ENCODE results near the gene CCR1.
"Not testable (repeated sequence)": the region's sequence is repeated elsewhere in the genome, so short reads cannot be mapped to it uniquely, and the experiment has no call there.

CCR1 gene

GRCh38 chr3:46228260-46229242 lies 20.4 kb upstream of the CCR1 start:
- Mint-ChIP-seq H3K4me3 (peak overlapping the region in 1 of 2 donors; percentile 7), H3K27me3 (no peaks in the 10 kb centered on the region), H3K36me3 (ENCODE audit: insufficient read depth) (no peaks in the 10 kb centered on the region), H3K27ac (no peak overlapping the region), H3K9me3 (no peaks in the 10 kb centered on the region), H3K4me1 (ENCODE audit: low read depth in 2 of 2) (peaks cover 15 to 21% of the 10 kb centered on the region in 2 donors)
- DNase-seq, result no peak
- peak; percentile 91 for ATAC-seq (replicated peaks)

- Mint-ChIP-seq H3K27me3 (no peaks in the 10 kb centered on the region), H3K4me1 (ENCODE audit: low read depth in 2 of 2) (peaks cover 0 to 1% of the 10 kb centered on the region in 2 donors), H3K9me3 (no peaks in the 10 kb centered on the region), H3K27ac (no peak overlapping the region), H3K4me3 (no peak overlapping the region), H3K36me3 (ENCODE audit: insufficient read depth) (peaks cover 3% of the 10 kb centered on the region)
- DNase-seq, result no peak
- ATAC-seq (replicated peaks), result peak; percentile 29
These were observed 14.5 kb upstream of the CCR1 start for GRCh38 chr3:46222435-46223161.

GRCh38 chr3:46221938-46222337 lies 13.8 kb upstream of the CCR1 start:
- no peak overlapping the region for H3K4me3 Mint-ChIP-seq
- peak overlapping the region in 1 of 2 donors; percentile 10 for H3K27ac Mint-ChIP-seq
- peaks cover 0 to 1% of the 10 kb centered on the region in 2 donors for H3K4me1 Mint-ChIP-seq (ENCODE audit: low read depth in 2 of 2)
- DNase-seq (no peak), ATAC-seq (replicated peaks) (no peak)
- H3K9me3 Mint-ChIP-seq, result no peaks in the 10 kb centered on the region
- H3K36me3 Mint-ChIP-seq (ENCODE audit: insufficient read depth), result peaks cover 3% of the 10 kb centered on the region
- no peaks in the 10 kb centered on the region for H3K27me3 Mint-ChIP-seq

GRCh38 chr3:46221391-46221790 lies 13.3 kb upstream of the CCR1 start:
- Mint-ChIP-seq H3K27me3 (no peaks in the 10 kb centered on the region), H3K4me1 (ENCODE audit: low read depth in 2 of 2) (peaks cover 0 to 1% of the 10 kb centered on the region in 2 donors), H3K9me3 (no peaks in the 10 kb centered on the region), H3K4me3 (no peak overlapping the region), H3K27ac (peak overlapping the region in 1 of 2 donors; percentile 10), H3K36me3 (ENCODE audit: insufficient read depth) (peaks cover 3% of the 10 kb centered on the region)
- DNase-seq (no peak), ATAC-seq (replicated peaks) (no peak)

GRCh38 chr3:46218196-46218709 lies 10.1 kb upstream of the CCR1 start:
- peaks cover 3% of the 10 kb centered on the region for H3K36me3 Mint-ChIP-seq (ENCODE audit: insufficient read depth)
- no peak overlapping the region for H3K27ac Mint-ChIP-seq
- H3K4me1 Mint-ChIP-seq (ENCODE audit: low read depth in 2 of 2), result peaks cover 0 to 1% of the 10 kb centered on the region in 2 donors
- no peaks in the 10 kb centered on the region for H3K9me3 Mint-ChIP-seq
- DNase-seq (no peak), ATAC-seq (replicated peaks) (no peak)
- H3K27me3 Mint-ChIP-seq, result no peaks in the 10 kb centered on the region
- no peak overlapping the region for H3K4me3 Mint-ChIP-seq

- ATAC-seq (replicated peaks) (no peak), DNase-seq (no peak)
- Mint-ChIP-seq H3K4me1 (ENCODE audit: low read depth in 2 of 2) (peaks cover 0 to 1% of the 10 kb centered on the region in 2 donors), H3K4me3 (no peak overlapping the region), H3K27me3 (no peaks in the 10 kb centered on the region), H3K36me3 (ENCODE audit: insufficient read depth) (no peaks in the 10 kb centered on the region), H3K9me3 (no peaks in the 10 kb centered on the region), H3K27ac (no peak overlapping the region)
These were observed 7.8 kb upstream of the CCR1 start for GRCh38 chr3:46215810-46216414.

GRCh38 chr3:46214751-46215352 lies 6.7 kb upstream of the CCR1 start:
- Mint-ChIP-seq H3K4me3 (no peak overlapping the region), H3K36me3 (ENCODE audit: insufficient read depth) (no peaks in the 10 kb centered on the region), H3K4me1 (ENCODE audit: low read depth in 2 of 2) (peaks cover 0 to 5% of the 10 kb centered on the region in 2 donors), H3K27ac (no peak overlapping the region), H3K27me3 (no peaks in the 10 kb centered on the region), H3K9me3 (no peaks in the 10 kb centered on the region)
- DNase-seq, result no peak
- no peak for ATAC-seq (replicated peaks)

GRCh38 chr3:46213201-46213600 lies 5.1 kb upstream of the CCR1 start:
- H3K27me3 Mint-ChIP-seq, result no peaks in the 10 kb centered on the region
- no peak overlapping the region for H3K4me3 Mint-ChIP-seq
- peaks cover 12 to 14% of the 10 kb centered on the region in 2 donors for H3K4me1 Mint-ChIP-seq (ENCODE audit: low read depth in 2 of 2)
- peak in 1 of 3 experiments; percentile 14 for DNase-seq
- no peak overlapping the region for H3K27ac Mint-ChIP-seq
- H3K36me3 Mint-ChIP-seq (ENCODE audit: insufficient read depth), result peaks cover 6% of the 10 kb centered on the region
- ATAC-seq (replicated peaks), result peak; percentile 72
- H3K9me3 Mint-ChIP-seq, result no peaks in the 10 kb centered on the region

GRCh38 chr3:46212101-46212500 lies 4.0 kb upstream of the CCR1 start:
- no peaks in the 10 kb centered on the region for H3K9me3 Mint-ChIP-seq
- no peak for DNase-seq

GRCh38 chr3:46209746-46210470 lies 1.8 kb upstream of the CCR1 start:
- no peaks in the 10 kb centered on the region for H3K27me3 Mint-ChIP-seq
- peaks cover 11% of the 10 kb centered on the region for H3K36me3 Mint-ChIP-seq (ENCODE audit: insufficient read depth)
- no peak overlapping the region for H3K4me3 Mint-ChIP-seq
- H3K9me3 Mint-ChIP-seq, result no peaks in the 10 kb centered on the region
- no peak for DNase-seq
- peak overlapping the region in 1 of 2 donors; percentile 55 for H3K27ac Mint-ChIP-seq
- H3K4me1 Mint-ChIP-seq (ENCODE audit: low read depth in 2 of 2), result peaks cover 40 to 44% of the 10 kb centered on the region in 2 donors
- no peak for ATAC-seq (replicated peaks)

More at GRCh38 chr3:46212101-46212500, 4.0 kb upstream of the CCR1 start:
- Mint-ChIP-seq H3K4me3 (no peak overlapping the region), H3K27ac (no peak overlapping the region), H3K36me3 (ENCODE audit: insufficient read depth) (peaks cover 11% of the 10 kb centered on the region), H3K4me1 (ENCODE audit: low read depth in 2 of 2) (peaks cover 23% of the 10 kb centered on the region in 2 donors), H3K27me3 (no peaks in the 10 kb centered on the region)
- no peak for ATAC-seq (replicated peaks)

- Mint-ChIP-seq H3K4me1 (ENCODE audit: low read depth in 2 of 2) (peaks cover 42 to 44% of the 10 kb centered on the region in 2 donors), H3K4me3 (no peak overlapping the region)
These were observed 940 bp upstream of the CCR1 start for GRCh38 chr3:46209053-46209452.

GRCh38 chr3:46207514-46207913 lies 599 bp downstream of the CCR1 start:
- DNase-seq; ATAC-seq (replicated peaks); H3K27me3 Mint-ChIP-seq; H3K9me3 Mint-ChIP-seq: not testable (repeated sequence)
- peak overlapping the region; percentile 73 to 81 for H3K4me3 Mint-ChIP-seq
- peak overlapping the region; percentile 84 to 92 for H3K27ac Mint-ChIP-seq
- H3K36me3 Mint-ChIP-seq (ENCODE audit: insufficient read depth), result peaks cover 25% of the 10 kb centered on the region
- H3K4me1 Mint-ChIP-seq (ENCODE audit: low read depth in 2 of 2), result peaks cover 44 to 51% of the 10 kb centered on the region in 2 donors

More at GRCh38 chr3:46209053-46209452, 940 bp upstream of the CCR1 start:
- Mint-ChIP-seq H3K27ac (peak overlapping the region; percentile 84 to 92), H3K27me3 (no peaks in the 10 kb centered on the region), H3K9me3 (no peaks in the 10 kb centered on the region), H3K36me3 (ENCODE audit: insufficient read depth) (peaks cover 11% of the 10 kb centered on the region)
- ATAC-seq (replicated peaks) (no peak), DNase-seq (no peak)
